Astrocyte of the spinal cord (primary cell): Measurements from ENCODE around the gene UTS2.

Source experiments
- DNase-seq: peaks from one replicate; pipeline ENCODE4 v3.0.0; 2011; ENCODE audit warnings: low read depth, low spot score
- H3K4me3 ChIP-seq: 2 replicates; pipeline ENCODE4 v1.5.1; 2011; ENCODE audit warnings: low read depth, mild to moderate bottlenecking, low read length, moderate library complexity
- CTCF ChIP-seq: IDR thresholded peaks from 2 replicates; pipeline ENCODE4 v1.5.1; 2012; ENCODE audit warnings: low read depth, mild to moderate bottlenecking, low read length, inconsistent platforms
- in situ Hi-C: cut with HindIII; loops from 2 replicates; pipeline ENCODE4 v1.10.0; 2017; ENCODE audit warnings: low sequenced_read_pairs

Gene UTS2

GRCh38 chr1:7863756-7864328 lies 11.0 kb upstream of the UTS2 start:
- no peak overlapping the region for H3K4me3 ChIP-seq
- DNase-seq, result no peak
- TF ChIP-seq CTCF, result no peak
- in situ Hi-C loops, result no loop called here

DNA sequence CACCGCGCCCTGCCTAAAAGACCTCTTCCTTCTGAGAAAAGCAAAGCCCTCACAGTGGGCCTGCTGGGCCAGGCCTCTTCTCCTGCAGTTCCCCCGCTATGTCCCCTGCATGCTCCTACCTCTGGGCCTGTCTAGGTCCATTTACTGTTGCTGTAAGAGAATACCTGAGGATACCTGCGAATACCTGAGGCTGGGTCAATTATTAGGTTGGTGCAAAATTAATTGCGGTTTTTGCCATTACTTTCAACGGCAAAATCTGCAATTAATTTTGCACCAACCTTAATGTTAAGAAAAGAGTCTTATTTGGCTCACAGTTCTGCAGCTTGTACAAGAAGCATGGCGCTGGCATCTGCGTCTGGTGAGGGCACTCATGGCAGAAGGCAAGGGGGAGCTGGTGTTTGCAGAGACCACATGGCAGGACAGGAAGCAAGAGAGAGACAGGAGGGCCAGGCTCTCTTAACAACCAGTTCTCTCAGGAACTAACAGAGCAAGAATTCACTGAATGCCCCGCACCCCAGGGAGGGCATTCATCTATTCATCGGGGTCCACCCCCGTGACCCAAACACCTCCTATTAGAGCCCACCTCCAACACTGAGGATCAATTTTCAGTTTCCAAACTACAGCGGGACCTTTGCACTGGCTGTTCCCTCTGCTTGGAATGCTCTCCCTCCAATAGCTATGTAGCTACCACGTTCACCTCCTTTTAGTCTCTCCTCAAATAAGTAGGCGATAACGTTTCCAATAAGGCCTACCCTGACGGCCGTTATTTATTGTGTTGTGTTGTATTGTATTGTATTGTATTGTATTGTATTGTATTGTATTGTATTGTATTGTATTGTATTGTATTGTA lies 9.6 kb upstream of the UTS2 start:
- DNase-seq, result no peak
- no peak overlapping the region for H3K4me3 ChIP-seq
- no peak for TF ChIP-seq CTCF
- in situ Hi-C loops, result no loop called here

GRCh38 chr1:7861452-7861851 lies 8.6 kb upstream of the UTS2 start:
- H3K4me3 ChIP-seq, result no peak overlapping the region
- no peak for TF ChIP-seq CTCF
- in situ Hi-C loops, result no loop called here
- no peak for DNase-seq

- in situ Hi-C loops, result no loop called here
- H3K4me3 ChIP-seq, result no peak overlapping the region
- DNase-seq, result no peak
- TF ChIP-seq CTCF, result no peak
These were observed 7.3 kb upstream of the UTS2 start for GRCh38 chr1:7860130-7860529.

DNA sequence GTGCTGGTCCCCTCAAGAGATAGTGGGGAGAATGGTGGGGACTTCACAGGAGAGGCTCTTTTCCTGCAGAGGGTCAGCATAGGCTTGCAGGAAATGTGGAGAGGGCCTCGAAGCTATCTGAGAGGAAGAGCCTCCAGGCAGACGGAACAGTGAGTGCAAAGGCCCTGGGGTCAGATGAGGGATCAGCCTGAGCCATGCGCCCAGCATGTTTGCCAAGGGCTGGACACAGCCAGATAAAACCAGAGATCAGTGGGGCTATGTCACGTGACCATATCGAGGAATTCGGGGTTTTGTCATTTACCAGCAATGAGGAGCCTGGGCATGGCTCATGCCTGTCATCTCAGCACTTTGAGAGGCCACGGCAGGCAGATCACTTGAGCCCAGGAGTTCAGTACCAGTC lies 6.5 kb upstream of the UTS2 start:
- TF ChIP-seq CTCF, result no peak
- in situ Hi-C loops, result no loop called here
- no peak overlapping the region for H3K4me3 ChIP-seq
- DNase-seq, result no peak

DNA sequence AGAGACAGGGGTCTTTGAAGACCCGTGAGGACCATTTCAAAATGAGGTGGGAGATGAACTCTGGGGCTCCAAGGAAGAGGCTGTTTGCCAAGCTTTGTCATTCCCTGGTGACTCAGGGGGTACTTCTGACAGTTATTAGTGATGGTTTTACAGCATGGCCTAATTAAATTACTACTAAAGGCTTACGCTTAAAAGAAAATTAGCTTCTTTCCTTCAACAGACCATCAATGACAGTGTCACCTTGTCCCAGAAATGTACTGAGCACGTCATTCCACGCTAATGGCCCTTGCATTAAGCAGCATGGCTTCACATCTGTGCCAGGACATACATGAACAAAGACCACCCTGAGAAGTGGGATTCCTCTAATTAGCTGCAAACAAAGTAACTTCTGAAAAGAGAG lies 5.1 kb upstream of the UTS2 start:
- in situ Hi-C loops, result no loop called here
- no peak for DNase-seq
- no peak for TF ChIP-seq CTCF
- no peak overlapping the region for H3K4me3 ChIP-seq
